Esophagus muscularis mucosa (tissue), 4 donors: Measurements from ENCODE around the gene GRK5. TPM values are rescaled to one million over a fixed set of nuclear protein-coding genes. Genes with fewer than 3 reads are reported as not detected.
"Not testable (repeated sequence)": the region's sequence is repeated elsewhere in the genome, so short reads cannot be mapped to it uniquely, and the experiment has no call there.

Source experiments
- DNase-seq: peaks from one replicate; pipeline ENCODE4 v3.0.0-alpha.2; 2017; ENCODE audit errors: extremely low spot score
- H3K27ac ChIP-seq, 4 donors: fragments of 200-600 bp; sonication (generic); replicated peaks in 1 of 4; 1 replicate in 3 of 4; 2 replicates in 1 of 4; pipeline ENCODE4 v1.5.1; 2016 to 2019; ENCODE audit warnings: mild to moderate bottlenecking in 1 of 4
- H3K27me3 ChIP-seq, 4 donors: fragments of 200-600 bp; sonication (generic); one replicate each; pipeline versions ENCODE4 v1.5.1 to v1.6.0; 2016 to 2019
- H3K36me3 ChIP-seq, 4 donors: fragments of 200-600 bp; sonication (generic); one replicate each; pipeline ENCODE4 v1.5.1; 2016 to 2019
- H3K4me1 ChIP-seq, 4 donors: fragments of 200-600 bp; sonication (generic); one replicate each; pipeline ENCODE4 v1.5.1; 2016 to 2019
- H3K4me3 ChIP-seq, 4 donors: fragments of 200-600 bp; sonication (generic); 1 replicate in 2 of 4; 2 replicates in 2 of 4; pipeline ENCODE4 v1.5.1; 2016 to 2019; ENCODE audit warnings: mild to moderate bottlenecking in 4 of 4, moderate library complexity in 1 of 4
- H3K9me3 ChIP-seq, 4 donors: fragments of 200-600 bp; sonication (generic); 1 replicate in 3 of 4; 2 replicates in 1 of 4; pipeline ENCODE4 v1.5.1; 2016 to 2019
- EP300 ChIP-seq: sonication (generic); formaldehyde crosslinking; IDR thresholded peaks from one replicate; pipeline ENCODE4 v1.6.1; 2017; ENCODE audit warnings: antibody characterized with exemption
- POLR2A ChIP-seq: fragments of 450-650 bp; IDR thresholded peaks from one replicate; pipeline ENCODE4 v1.6.1; 2017; ENCODE audit warnings: antibody characterized with exemption, moderate library complexity, mild to moderate bottlenecking, low read depth
- POLR2AphosphoS5 ChIP-seq, 2 donors: sonication (generic); formaldehyde crosslinking; IDR thresholded peaks; one replicate each; pipeline ENCODE4 v1.6.1; 2017; ENCODE audit warnings: antibody characterized with exemption in 2 of 2
- WGBS: methylation state at CpG from one replicate; pipeline ENCODE4 v1.1.5; 2018; 5-methylcytosine and 5-hydroxymethylcytosine counted together
- intact Hi-C: fragments of 100-400 bp; cut with DNase I; formaldehyde crosslinking; loops from one replicate; pipeline ENCODE4 v1.15.1; 2023
- total RNA-seq, 4 donors: library from RNA; depleted of rRNA; stranded (reverse); fragments of >200 nt; gene quantifications; one replicate each; pipeline versions ENCODE4 v1.1.0 to v1.2.1, GENCODE V29; 2016
- TF ChIP-seq, protein P1 (sequence below), 3 experiments: fragments of 200-600 bp in 2 of 3; fragments of 450-650 bp in 1 of 3; sonication (generic) in 2 of 3; IDR thresholded peaks; one replicate each; pipeline ENCODE4 v1.5.1; 2017 to 2019; ENCODE audit warnings: antibody characterized with exemption in 3 of 3, mild to moderate bottlenecking in 2 of 3, moderate library complexity in 1 of 3

Gene GRK5
- total RNA-seq, 4 donors from 2014 or later = 39.6 to 64.4 (median 50.7) TPM

DNA sequence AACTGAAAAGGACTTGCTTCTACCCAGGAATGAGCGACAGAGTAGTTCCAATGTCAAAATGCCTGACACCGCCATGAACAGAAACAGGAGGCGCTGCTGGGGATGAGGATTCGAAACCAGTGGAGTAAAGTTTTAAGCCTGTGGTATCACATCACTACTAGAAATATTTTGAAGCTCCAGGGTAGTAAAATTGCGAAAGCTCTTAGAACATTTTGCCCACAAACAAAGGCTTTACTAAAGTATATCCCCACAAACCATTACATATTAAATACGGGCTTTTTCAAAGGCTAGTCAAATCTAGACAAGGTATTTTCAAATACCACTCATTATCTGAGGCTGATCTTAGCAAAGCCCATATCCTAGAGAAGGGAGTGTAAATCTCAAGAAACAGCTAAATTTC is 31.2 kb upstream of the GRK5 start:
- Histone ChIP-seq H3K27me3 (no peaks in the 10 kb centered on the region), H3K9me3 (no peaks in the 10 kb centered on the region), H3K36me3 (peaks cover 19 to 55% (median 44%) of the 10 kb centered on the region in 4 donors), H3K4me1 (peaks cover 25 to 61% (median 50%) of the 10 kb centered on the region in 4 donors), H3K27ac (peak overlapping the region; percentile 24 to 95 (median 68)), H3K4me3 (no peak overlapping the region)
- intact Hi-C loops = no loop called here
- no peak for DNase-seq
- no peak for TF ChIP-seq EP300
- TF ChIP-seq, protein P1, sequence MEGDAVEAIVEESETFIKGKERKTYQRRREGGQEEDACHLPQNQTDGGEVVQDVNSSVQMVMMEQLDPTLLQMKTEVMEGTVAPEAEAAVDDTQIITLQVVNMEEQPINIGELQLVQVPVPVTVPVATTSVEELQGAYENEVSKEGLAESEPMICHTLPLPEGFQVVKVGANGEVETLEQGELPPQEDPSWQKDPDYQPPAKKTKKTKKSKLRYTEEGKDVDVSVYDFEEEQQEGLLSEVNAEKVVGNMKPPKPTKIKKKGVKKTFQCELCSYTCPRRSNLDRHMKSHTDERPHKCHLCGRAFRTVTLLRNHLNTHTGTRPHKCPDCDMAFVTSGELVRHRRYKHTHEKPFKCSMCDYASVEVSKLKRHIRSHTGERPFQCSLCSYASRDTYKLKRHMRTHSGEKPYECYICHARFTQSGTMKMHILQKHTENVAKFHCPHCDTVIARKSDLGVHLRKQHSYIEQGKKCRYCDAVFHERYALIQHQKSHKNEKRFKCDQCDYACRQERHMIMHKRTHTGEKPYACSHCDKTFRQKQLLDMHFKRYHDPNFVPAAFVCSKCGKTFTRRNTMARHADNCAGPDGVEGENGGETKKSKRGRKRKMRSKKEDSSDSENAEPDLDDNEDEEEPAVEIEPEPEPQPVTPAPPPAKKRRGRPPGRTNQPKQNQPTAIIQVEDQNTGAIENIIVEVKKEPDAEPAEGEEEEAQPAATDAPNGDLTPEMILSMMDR (IDR thresholded peaks at IDR 0.05) = no peak
- no peak for TF ChIP-seq POLR2A
- TF ChIP-seq POLR2AphosphoS5 (IDR thresholded peaks at IDR 0.05) = no peak
- 95% methylated on average over 6 of the region's 6 CpGs for WGBS

DNA sequence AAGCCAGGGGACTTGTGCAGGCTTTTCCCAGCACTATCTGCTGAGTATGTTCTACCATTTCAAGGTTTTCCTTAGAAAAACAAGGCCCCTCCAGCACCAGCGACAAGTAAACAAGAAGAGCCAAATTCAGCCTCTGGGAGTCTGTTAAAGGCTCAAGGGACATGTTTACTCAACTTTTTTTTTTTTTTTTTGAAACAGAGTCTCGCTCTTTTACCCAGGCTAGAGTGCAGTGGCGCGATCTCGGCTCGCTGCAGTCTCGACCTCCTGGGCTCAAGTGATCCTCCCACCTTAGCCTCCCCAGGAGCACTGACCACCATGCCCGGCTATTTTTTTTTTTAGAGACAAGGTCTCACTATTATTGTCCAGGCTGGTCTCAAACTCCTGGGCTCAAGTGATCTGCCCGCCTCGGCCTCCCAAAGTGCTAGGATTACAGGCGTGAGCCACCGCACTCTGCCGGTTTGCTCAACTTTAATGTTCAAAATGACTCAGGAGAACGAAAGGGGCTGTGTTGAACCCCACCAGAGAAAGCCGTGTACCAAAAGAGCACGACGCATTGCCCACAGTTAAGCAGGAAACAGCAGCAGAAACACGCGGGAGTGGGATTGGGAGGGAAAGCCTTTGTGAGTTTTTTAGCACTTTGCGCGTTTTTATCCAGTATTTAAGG is 29.5 kb upstream of the GRK5 start:
- H3K27ac ChIP-seq = peak overlapping the region; percentile 93 to 95 (median 94)
- 28% methylated on average over 21 of the region's 21 CpGs for WGBS
- no peaks in the 10 kb centered on the region for H3K27me3 ChIP-seq
- peak overlapping the region; percentile 74 to 85 (median 80) for H3K4me3 ChIP-seq
- TF ChIP-seq POLR2A (no peak), EP300 (no peak), POLR2AphosphoS5 (IDR thresholded peaks at IDR 0.05) (no peak)
- TF ChIP-seq, protein P1 (IDR thresholded peaks at IDR 0.05) = no peak
- peaks cover 6 to 39% (median 27%) of the 10 kb centered on the region in 4 donors for H3K36me3 ChIP-seq
- DNase-seq = no peak
- peaks cover 25 to 55% (median 44%) of the 10 kb centered on the region in 4 donors for H3K4me1 ChIP-seq
- intact Hi-C loops = no loop called here
- no peaks in the 10 kb centered on the region for H3K9me3 ChIP-seq

DNA sequence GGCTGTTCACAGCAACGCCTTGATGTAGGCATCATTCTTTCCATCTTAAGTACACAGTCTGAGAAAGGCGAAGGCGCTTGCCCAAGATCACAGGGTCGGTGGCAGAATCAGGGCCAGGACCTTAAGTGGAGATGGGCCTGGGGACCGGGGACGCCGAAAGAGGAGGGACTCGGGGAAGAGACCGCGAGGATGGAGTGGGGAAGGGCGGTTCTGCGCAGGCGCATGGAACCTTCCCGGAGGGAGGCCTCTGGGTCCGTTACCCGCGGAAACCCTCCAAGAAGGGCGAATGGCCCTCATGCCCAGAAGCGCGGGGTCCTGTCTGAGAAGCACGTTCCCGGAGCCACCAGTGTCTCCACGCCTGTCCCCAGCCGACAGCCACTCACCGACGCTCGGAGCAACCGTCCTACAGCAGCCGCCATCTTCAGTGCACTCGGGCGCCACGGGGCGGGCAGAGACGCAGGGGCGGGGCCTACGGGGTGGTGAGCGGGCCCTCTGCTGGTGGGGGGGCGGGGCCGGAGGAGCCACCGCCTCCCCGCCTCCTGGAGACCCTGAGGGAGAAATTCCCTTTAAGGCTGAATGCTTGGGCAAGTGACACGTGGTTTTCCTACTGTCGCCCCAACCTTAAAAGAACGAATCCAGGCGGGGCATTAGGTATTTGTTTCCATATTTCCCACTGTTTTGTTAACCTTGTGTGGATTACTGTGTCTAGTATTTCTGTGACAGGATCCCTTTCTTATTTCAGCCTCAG is 28.8 kb upstream of the GRK5 start, which contains the start of gene PRDX3:
TSS of gene PRDX3 (minus strand) at position 441 of the 748 bp plus-strand sequence. CDS start at position 419, 22 bp downstream.
- intact Hi-C loops = no loop called here
- peaks cover 2 to 32% (median 21%) of the 10 kb centered on the region in 4 donors for H3K36me3 ChIP-seq
- no peaks in the 10 kb centered on the region for H3K9me3 ChIP-seq
- peak; percentile 77 to 97 for TF ChIP-seq POLR2AphosphoS5 (IDR thresholded peaks at IDR 0.05)
- TF ChIP-seq, protein P1 (IDR thresholded peaks at IDR 0.05) = peak; percentile 8 to 31 (median 16)
- no peak for TF ChIP-seq EP300
- TF ChIP-seq POLR2A = peak; percentile 77
- peak within 1 kb of the TSS; percentile 93 to 95 (median 94) for H3K27ac ChIP-seq
- peak; percentile 97 for DNase-seq
- WGBS = 0% methylated on average over 24 of the region's 45 CpGs
- no peaks in the 10 kb centered on the region for H3K27me3 ChIP-seq
- H3K4me3 ChIP-seq = peak within 1 kb of the TSS; percentile 74 to 85 (median 80)
- peaks cover 25 to 49% (median 41%) of the 10 kb centered on the region in 4 donors for H3K4me1 ChIP-seq

DNA sequence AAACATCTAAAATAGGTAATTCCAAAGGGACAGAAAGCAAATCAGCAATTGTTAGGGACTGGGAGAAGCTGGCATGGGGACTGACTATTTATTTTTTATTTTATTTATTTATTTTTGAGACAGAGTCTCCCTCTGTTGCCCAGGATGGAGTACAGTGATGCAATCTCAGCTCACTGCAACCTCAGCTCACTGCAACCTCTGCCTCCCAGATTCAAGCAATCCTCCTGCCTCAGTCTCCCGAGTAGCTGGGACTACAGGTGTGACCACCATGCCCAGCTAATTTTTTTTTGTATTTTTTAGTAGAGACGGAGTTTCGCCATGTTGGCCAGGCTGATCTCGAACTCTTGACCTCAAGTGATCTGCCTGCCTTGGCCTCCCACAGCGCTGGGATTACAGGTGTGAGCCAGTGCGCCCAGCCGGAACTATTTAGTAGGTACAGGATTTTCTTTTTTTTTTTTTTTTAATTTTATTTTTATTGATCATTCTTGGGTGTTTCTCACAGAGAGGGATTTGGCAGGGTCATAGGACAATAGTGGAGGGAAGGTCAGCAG is 26.4 kb upstream of the GRK5 start:
- Histone ChIP-seq H3K4me1 (peaks cover 21 to 30% (median 29%) of the 10 kb centered on the region in 4 donors), H3K36me3 (peaks cover 0 to 10% (median 9%) of the 10 kb centered on the region in 4 donors)
- H3K27ac ChIP-seq, H3K9me3 ChIP-seq, intact Hi-C loops, H3K27me3 ChIP-seq, H3K4me3 ChIP-seq, DNase-seq: not testable (repeated sequence)
- WGBS = 97% methylated on average over 7 of the region's 7 CpGs
